GM21529 (cell line): Measurements from ENCODE around the gene ZBTB16.

Experiments
- ATAC-seq: cut with Tn5 transposase; IDR thresholded peaks from one replicate; pipeline ENCODE4 v1.9.1; 2021; ENCODE audit not compliant: unreplicated experiment

Gene ZBTB16

GRCh38 chr11:114253771-114254170, 194.3 kb downstream of the ZBTB16 start:
- no peak for ATAC-seq

GRCh38 chr11:114254571-114255146, 195.1 kb downstream of the ZBTB16 start:
- ATAC-seq = no peak

GRCh38 chr11:114255289-114255688, 195.8 kb downstream of the ZBTB16 start:
- ATAC-seq = no peak

GRCh38 chr11:114256176-114256966, 196.9 kb downstream of the ZBTB16 start:
- no peak for ATAC-seq

GRCh38 chr11:114256967-114257286, 197.4 kb downstream of the ZBTB16 start:
- no peak for ATAC-seq

GRCh38 chr11:114257621-114258558, 198.4 kb downstream of the ZBTB16 start:
- no peak for ATAC-seq

- no peak for ATAC-seq
Measured at GRCh38 chr11:114258696-114259095, 199.2 kb downstream of the ZBTB16 start.

- ATAC-seq = no peak
Measured at GRCh38 chr11:114259124-114259526, 199.6 kb downstream of the ZBTB16 start.

GRCh38 chr11:114259551-114259983, 200.1 kb downstream of the ZBTB16 start:
- no peak for ATAC-seq

GRCh38 chr11:114260077-114260476, 200.6 kb downstream of the ZBTB16 start:
- ATAC-seq = no peak

- ATAC-seq = no peak
Measured at GRCh38 chr11:114260483-114260882, 201.0 kb downstream of the ZBTB16 start.

GRCh38 chr11:114261791-114262190, 202.3 kb downstream of the ZBTB16 start:
- ATAC-seq = no peak

GRCh38 chr11:114262681-114263512, 203.4 kb downstream of the ZBTB16 start:
- ATAC-seq = no peak

GRCh38 chr11:114263513-114264170, 204.1 kb downstream of the ZBTB16 start:
- ATAC-seq = no peak

- no peak for ATAC-seq
Measured at GRCh38 chr11:114264381-114264780, 204.9 kb downstream of the ZBTB16 start.

GRCh38 chr11:114265122-114265878, 205.8 kb downstream of the ZBTB16 start:
- no peak for ATAC-seq

GRCh38 chr11:114269498-114269897, 210.0 kb downstream of the ZBTB16 start:
- ATAC-seq = no peak

- no peak for ATAC-seq
Measured at GRCh38 chr11:114270531-114271270, 211.2 kb downstream of the ZBTB16 start.

GRCh38 chr11:114271316-114271715, 211.8 kb downstream of the ZBTB16 start:
- no peak for ATAC-seq
